ENCODE results near the gene TULP4.
"Not testable (repeated sequence)": the region's sequence is repeated elsewhere in the genome, so short reads cannot be mapped to it uniquely, and the experiment has no call there.

Gene TULP4

DNA sequence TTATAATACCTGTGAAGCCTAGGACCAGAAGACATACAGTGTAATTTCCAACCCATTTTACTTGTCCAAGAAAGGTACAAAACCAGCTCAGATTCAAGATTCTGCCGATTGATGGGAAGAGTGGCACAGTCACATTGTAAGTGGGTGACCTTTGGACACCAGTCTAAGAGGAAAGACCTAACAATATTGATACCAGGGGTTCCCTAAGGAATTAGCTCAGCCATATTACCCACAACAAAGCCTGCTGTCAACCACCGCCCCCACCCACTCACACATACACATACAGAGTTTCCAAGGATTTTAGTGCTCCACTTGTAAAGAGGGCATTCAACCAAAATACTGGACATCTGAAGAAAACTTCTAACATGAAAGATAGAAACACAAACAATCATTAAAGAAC lies 219.7 kb downstream of the TULP4 start:
- no peak for DNase-seq (ENCODE audit: low spot score)

DNA sequence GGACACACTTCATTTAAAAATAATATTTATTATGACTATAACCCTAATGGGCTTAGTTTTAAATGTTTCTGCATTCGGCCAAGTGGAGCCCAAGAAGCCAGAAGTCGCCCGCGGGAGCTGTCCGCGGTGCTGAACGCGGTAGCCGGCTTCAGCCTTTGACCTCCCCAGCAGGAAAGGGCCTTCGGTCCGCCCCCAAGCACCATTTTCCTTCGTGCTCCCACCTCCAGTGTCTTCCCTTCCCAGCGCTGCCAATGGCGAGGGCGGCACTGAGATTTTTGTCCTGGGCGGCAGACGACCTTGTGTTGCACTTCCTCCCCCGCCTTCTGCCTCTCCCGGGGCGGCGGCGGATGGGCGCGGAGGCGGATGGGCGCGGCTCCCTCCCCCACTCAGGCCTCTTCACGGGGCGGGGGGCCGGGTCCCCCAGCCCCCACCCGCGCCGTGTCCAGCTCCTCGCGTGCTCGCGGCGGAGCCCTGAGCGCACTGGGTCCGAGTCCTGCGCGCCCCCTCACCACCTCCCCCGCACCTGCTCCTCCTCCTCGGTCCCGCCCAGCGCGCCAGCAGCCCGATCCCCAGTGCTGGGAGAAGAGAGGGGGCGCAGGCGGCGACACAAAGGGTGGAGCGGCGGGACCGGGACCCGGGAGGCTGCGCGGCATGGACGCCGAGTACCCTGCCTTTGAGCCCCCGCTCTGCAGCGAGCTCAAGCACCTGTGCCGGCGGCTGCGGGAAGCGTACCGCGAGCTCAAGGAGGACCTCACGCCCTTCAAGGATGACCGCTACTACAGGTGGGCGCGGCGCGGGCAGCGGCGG lies 224.0 kb downstream of the TULP4 start:
- peak; percentile 28 for DNase-seq (ENCODE audit: low spot score)

DNA sequence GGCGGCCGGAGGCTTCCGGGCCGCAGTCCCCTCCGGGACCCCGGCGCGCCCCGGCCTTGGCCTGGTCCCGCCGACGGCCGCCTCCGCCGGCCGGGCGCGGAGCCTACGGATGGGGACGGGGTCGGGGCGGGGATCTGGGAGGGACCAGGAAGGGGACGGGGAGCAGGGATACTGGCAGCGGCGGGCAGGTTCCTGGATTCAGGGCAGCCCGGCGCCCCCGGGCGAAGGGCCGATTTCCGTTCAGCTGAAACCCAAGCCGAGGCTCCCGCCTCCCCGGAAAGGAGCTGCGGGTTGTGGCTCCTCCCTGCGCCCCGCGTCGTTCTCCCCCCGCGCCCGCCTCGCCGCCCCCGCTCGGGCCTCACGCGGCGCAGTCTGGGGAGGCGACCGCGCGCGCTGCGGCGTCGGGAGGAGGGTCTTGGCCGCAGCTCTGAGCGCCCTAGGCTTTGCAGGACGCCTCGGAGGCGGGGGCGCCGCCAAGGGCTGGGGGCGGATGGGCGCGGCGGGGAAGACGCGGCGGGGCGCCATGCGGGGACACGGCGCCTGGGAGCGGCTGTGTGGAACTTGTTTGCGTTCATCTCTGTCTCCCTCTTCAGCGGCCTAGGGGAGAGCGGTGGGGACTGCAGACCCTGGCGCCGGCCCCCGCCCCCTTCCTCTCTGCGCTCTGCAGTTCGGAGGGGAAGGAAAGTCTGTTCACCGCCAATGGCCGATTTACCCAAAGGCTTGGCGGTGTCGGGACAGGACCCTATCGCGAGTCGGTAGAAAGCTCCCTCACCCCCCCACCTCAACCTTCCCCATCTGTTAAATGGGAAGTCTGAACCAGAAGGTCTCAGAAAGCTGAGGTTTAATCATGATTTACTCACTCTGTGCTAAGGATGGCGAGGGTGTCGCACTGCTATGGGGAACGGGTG lies 224.9 kb downstream of the TULP4 start:
- no peak for DNase-seq (ENCODE audit: low spot score)

DNA sequence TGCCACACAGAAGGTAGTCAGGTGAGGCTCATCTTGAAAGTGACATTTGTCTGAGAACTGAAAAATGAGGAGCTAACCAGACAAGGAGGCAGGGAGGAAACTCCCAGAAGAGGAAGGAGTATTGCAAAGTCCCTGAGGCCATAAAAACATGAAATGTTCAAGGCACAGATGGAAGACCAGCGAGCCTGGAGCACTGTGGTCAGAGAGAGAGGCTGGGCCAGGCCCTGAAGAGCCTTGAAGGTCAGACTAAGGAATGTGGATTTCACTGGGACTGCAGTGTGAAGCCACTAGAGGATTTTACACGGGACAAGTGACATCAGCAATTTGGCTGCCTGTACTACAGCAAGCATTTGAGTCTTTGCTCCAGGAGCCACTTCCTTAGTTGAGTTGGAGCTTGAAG lies 226.5 kb downstream of the TULP4 start:
- DNase-seq (ENCODE audit: low spot score) = no peak

DNA sequence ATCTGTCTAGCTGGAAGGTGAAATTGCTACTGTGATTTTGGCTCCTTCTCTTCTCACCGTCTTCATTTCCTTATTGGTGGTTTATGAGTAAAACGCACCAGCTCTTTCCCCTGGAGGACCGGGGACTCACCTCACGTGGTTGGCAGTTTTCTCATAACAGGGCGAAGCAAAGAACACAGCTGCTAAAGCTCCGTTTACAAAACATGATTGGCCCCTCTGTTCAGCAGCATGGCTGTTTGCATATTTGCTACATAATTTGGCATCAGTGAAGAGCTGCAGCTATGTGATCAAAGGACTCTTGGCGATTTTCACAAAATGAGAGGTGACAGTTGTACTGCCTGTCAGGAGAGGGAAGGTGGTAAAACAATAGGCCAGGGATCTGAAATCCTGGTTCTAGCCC lies 227.1 kb downstream of the TULP4 start:
- DNase-seq (ENCODE audit: low spot score) = no peak

DNA sequence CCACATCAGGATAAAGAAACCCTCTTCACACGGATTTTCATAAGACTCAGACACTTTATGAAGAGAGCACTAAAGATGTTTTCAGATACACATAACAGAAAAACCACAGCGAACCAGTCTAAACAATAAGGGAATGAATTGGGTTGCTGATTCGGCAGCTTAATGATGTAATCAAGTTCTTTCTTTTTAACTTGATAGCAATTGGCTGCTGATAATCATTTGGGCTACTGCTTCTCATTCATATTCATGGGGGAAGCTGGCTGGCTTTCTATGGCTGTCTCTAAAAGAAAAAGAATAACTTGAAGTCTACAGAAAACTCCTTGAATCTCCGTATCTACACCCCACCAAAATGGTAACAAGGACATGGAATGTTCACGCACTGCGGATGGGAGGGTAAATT lies 227.6 kb downstream of the TULP4 start:
- no peak for DNase-seq (ENCODE audit: low spot score)

DNA sequence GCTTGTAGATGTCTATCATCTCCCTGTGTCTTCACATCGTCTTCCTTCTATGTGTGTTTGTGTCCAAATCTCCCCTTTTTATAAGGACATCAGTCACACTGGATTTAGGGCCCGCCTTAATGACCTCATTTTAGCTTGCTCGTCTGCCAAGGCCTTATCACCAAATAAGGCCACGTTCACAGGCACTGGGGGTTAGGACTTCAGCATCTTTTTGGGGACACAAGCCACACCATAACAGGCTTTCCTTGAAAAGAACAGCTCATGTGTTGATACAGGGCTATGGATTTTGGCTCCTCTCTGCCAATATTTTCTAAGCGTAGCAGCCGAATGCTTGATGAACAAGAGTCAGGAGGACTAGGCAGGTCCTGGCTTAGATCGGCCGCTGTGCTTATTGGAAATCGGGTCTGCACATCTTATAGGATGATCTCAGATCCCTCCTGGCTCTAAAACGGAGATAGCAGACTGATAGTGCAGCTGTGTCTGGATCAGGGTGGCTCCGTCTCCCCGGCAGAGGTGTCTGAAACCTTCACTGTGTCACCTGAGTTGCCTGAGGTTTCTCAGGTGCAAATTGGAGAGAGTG lies 231.4 kb downstream of the TULP4 start:
- no peak for DNase-seq (ENCODE audit: low spot score)

DNA sequence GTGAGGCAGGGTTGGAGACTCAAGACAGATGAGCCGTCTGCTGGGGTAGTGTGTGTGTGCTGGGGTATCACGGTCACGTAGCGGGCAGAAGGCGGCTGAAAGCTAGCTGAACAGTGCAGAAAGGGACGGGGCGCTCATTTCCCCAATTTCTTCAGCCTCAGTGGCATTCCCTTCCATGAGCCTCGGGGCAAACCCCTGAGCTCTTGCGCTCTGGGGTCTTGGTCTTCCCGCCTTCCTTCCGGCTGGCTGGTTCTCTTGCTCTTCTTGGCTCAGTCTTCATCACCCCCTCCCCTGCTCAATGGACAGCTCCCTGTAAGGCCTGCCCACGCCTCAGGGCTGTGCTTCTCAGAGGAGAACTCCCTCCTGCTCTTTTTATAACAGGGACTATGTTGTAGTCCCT lies 232.2 kb downstream of the TULP4 start:
- DNase-seq (ENCODE audit: low spot score) = no peak

DNA sequence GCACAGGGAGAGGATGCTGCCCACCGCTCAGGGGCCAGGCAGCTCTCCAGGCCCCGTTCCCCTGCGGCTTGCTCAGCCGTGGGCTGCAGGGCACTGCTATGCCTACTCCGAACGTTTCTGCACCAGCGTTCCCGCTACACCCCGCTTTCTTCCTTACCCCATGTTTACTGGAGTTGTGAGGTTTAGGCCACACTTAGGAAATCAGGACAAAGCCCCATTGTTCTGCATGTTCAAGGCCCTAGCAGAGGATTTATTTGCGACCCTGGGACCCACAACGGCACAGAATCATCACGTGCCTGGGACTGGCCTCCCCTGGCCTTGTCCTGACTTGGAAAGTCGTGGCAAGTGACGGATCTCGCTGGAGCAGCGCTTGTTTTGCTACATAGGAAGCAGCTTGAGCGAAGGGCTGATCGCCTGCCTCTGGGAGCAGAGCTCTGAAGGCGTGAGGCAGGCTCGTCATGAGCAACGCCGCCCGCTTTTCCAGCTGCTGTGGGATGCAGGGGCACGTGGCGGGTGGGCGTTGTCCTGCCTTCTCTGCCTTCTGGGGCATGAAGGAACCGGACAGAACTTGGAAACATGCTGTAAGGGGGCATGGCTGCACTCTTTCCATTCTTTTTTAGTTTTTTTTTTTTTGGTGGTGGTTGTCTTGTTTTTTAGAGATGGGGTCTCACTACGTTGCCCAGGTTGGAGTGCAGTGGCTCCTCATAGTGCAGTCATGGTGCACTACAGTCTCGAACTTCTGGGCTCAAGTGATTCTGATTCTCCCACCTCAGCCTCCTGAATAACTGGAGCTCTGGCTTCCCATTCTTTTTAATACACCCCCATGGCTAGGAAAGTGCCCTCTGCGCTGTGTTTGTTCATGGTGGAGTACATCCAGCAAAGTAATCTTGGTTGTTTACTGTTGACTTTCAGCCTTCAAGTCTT lies 233.0 kb downstream of the TULP4 start:
- no peak for DNase-seq (ENCODE audit: low spot score)

DNA sequence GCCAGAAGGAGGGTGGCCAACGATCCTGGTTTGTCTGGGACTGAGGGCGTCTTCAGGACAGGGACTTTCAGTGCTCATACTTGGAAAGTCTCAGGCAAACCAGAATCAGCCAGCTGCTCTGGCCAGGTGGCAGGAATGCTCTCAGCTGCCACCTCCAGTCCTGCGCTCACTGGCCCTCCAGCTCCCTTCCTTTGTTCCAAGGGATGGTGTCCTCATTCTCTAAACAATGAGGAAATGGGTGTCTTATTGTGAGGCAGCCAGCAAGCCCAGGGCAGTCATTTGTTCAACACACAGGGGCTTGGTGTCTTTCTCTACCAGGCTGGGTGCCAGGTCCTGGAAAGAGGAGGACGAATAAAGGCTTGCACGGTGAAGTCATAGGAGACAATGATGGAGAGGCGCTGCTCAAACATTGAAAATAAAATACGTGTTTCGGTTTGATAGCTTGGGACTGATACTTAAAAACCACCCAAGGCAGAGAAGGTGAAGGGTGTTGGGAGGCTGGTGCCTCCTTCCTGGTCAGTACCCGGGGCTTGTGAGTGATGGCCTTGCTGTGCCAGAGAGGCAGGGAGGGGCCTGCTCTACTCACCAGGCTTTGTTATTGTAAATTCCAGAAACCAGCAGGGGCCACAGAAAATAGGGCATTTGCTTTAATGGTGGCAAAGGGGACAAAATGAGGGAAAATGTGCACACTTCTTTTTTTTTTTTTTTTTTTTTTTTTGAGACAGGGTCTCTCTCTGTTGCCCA lies 236.3 kb downstream of the TULP4 start:
- DNase-seq (ENCODE audit: low spot score) = no peak

DNA sequence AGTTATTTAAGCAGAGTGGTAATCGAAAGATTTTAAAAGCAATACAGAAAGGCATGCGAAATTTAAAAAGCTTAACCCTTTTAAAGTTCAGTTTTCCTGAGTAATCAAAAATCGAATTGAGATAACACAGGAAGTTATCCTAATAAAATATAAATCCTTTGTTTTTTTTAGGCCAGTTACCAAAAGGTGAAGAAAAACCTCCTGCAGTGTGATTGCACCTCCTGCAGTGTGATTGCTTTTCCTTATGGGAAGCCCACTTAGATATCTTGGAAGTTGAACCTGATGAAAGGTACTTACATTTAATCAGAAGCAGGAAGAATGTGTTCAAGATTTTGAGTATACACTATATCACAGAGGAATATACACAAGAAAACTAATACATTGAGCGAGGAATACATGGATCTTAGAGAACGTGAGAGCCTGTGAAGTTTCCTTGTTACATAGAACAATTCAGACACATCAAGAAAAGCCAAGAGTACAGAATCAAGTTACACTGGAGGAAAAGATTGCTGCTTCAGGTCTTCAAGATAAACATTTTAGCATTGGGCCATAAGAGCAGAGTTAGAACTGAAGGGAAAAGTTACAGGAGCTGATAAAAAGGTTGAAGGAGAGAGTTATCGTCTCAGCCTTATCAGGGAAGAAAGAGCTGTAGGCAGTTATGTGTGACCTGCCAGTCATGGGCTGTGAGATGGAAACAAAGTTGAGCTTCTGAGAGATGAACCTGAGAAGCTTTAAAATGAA lies 240.0 kb downstream of the TULP4 start:
- no peak for DNase-seq (ENCODE audit: low spot score)

DNA sequence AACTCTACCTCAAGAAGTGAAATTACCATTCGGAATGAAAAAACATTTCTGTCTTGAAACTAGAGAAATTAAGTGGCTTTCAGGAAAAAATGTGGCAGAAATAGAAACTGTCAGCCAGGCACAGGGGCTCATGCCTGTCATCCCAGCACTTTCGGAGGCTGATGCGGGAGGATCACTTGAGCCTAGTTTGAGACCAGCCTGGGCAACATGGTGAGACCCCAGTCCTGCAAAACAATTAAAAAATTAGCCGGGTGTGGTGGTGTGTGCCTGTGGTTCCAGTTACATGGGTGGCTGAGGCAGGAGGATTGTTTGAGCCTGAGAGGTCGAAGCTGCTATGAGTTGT lies 240.5 kb downstream of the TULP4 start:
- DNase-seq (ENCODE audit: low spot score) = no peak

DNA sequence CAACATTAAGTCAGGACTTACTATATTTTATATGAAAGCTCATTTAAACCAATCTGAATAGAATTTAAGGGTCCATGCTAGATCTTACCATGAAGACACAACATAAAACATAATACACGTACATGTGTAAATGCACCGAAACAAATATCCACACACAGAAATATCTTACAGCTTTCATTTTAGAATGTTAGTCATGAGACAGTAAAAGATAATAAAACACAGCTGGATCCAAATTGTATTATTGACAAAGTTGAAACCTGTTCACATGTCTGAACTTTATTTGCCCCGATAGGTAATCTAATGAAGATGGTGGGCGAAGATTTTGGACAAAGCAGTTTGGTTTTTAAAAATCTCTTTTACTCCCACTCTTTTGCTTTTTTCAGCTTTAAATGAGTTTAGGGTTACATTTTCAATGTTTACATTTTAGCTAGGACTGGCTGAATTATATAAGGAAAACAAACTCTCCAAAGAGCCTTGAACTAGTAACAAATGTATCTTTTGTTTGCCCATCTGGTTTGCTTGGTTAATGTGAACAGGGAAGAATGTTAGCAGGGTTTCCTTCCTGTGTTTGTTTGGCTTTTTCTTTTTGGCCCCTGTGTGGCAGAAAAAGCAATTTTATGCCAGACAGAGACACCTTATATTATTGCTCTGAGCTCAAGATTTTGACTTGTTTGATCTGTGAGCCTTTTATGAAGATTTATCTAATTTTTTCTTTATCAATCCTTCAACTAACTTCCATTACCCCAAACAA lies 242.5 kb downstream of the TULP4 start:
- DNase-seq (ENCODE audit: low spot score) = no peak

DNA sequence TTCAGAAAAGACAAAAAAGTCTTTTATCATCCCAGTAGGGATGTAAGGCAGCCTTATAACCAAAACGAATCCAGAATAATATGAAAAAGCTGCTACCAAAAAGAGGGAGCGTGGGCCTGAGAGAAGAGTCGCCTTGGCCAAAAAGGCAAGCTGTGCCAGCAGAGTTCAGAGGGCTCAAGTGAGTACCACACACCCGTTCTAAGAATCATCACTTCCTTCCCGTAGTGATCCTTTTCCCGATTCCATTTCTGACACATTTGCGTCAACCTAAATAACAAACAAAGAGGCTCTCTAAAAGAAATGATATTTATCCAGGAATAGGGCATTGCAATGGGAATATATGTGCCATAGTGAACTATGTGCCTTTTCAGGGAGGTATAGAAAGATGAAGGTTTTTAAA lies 243.8 kb downstream of the TULP4 start:
- no peak for DNase-seq (ENCODE audit: low spot score)

DNA sequence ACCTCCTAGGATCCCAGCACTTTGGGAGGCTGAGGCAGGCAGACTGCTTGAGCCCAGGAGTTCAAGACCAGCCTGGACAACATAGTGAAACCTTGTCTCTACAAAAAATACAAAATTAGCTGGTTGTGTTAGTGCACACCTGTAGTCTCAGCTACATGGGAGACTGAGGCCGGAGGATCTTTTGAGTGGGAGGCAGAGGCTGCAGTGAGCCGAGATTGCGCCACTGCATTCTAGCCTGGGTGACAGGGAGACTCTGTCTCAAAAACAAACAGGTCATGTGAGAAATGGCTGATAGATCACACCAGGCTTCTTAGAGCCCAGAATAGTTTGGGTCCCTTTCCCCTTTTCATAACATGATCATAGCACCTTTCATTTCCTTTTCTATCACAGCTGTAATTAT lies 244.8 kb downstream of the TULP4 start:
- DNase-seq (ENCODE audit: low spot score) = not testable (repeated sequence)

DNA sequence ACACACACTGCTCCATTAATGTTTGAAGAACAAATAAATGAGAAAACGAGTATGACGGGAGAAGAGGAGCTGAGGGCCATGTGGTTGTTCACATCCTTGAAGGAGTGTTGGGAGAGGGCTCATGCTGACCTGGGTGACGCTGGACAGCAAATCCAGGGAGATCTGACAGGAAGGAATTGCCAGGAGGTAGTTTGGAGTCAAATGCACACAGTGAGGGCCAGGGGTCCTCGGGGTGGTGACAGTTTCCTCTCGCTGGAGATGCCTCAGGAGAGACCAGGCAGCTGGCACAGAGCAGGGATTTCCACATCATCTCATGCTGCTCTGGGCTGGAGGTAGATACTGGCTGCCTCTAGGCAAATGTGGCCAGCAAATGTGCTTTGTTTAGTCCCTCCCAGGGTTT lies 245.7 kb downstream of the TULP4 start:
- DNase-seq (ENCODE audit: low spot score) = no peak

DNA sequence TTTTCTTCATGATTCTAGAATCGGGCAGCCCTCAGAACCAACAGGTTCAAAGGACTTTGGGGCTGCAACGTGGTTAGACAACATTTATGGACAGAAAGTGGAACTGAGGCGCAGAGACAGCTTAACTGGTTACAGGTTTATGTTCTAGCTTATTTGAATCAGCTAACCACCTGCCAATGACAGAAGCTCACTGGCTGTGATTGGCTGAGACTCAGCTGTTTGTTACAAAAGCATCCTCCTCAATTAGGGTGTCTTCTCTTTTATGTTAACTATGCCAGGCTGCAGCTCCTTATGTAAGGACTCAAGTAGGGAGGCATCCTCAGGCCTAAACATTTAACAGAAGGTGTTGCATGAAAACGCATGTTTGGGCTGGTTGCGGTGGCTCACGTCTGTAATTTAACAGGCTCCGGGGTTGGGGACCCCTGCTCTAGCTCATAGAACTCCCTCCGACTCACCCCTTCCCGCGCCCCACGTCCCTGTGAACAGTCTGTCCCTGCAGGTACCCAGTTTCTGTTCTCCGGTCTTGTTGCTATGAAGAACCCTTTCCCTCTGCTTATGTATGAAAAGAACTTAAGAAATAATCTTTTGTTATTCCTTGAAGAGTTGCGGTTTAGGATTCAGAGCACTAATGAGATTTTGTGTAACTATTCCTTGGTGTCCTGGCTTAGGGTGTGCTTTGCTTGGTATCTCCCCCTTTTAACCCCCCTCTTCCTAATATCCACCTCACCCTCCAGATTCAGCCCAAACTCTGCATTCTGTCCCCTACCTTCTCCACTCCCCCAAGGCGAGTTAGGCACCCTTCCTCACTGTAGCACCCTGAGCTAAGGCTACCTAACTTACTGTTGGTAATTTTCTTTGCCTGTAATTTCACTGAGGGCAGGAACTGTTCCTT lies 246.4 kb downstream of the TULP4 start:
- no peak for DNase-seq (ENCODE audit: low spot score)

DNA sequence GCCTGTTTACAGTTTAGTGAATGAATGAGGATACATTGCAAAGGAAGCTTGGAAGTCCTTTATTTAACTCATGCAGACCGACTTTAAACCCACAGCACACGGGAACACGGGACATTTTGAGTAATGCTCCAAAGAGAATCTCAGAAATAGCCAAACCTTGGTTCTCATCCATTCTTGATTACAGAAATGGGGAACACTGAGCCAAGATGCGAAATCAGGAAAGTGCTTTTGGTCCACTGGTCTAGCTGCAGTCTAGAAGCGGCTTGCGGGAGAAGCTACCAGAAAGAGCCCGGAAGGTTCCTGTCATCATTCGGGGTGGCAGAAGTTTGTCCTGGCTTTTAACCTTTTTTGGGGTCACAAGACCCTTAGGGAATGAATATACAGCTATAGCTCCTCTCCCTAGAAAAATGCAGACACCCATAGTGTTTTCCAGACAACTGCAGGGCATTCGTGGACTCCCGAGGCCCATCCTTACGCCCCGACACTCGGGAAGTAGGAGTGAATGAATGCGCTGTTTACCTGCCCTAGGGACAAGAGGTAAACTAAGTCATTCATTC lies 247.2 kb downstream of the TULP4 start:
- no peak for DNase-seq (ENCODE audit: low spot score)

Data from RKO (cell line).